ENCODE data around the gene ACAP1. TPM values are rescaled to one million over a fixed set of nuclear protein-coding genes. Genes with fewer than 3 reads are reported as not detected.

Gene ACAP1
- total and polyA plus RNA-seq, 9 of the 15 experiments (the other 6 are each of a cell fraction or from before 2014, with no cell fraction given) = 0.15 to 8.5 (median 2.4) TPM

DNA sequence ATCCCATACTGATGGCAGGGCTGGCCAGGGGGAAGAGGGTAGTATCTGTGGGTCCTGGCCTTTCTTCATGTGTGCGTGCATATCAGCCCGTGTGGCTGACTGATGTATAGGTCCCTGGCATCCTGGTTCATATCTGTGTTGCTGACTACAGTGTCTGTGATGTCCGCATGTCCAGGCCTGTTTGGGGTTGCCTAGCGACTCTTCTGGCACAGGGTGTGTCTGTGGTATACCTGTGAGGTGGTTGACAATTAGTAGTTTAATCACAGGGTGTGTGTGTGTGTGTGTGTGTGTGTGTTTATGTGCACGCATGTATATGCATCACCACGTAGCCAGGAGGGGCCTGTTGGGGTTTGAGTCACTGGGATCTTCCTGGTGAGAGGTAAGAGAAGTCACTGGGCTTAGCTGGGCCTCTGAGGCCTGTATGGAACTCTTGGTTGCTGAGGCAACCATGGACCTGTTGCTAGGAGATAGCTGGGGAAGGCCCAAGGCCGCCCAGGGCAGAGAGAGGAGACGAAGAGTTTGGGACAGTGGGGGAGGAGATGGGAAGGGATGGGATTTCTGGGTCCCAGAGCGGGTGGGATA, 18.0 kb downstream of the ACAP1 start (continued):
- TF ChIP-seq HMGXB4 (CRISPR knock-in tag; IDR thresholded peaks at IDR 0.05) (no peak), SRSF9 (IDR thresholded peaks at IDR 0.05; ENCODE audit: borderline replicate concordance, low read depth, low read length) (no peak), BMI1 (IDR thresholded peaks at IDR 0.05; ENCODE audit: low read length) (peak; percentile 68), ZNF384 (IDR thresholded peaks at IDR 0.05; ENCODE audit: low read depth, low read length) (no peak), MECOM (CRISPR knock-in tag; IDR thresholded peaks at IDR 0.05) (no peak), EWSR1 (IDR thresholded peaks at IDR 0.05; ENCODE audit: borderline replicate concordance, low read depth, partially characterized antibody) (no peak), ZBTB1 (CRISPR knock-in tag; IDR thresholded peaks at IDR 0.05; ENCODE audit: borderline replicate concordance, low read depth) (no peak), MXI1 (IDR thresholded peaks at IDR 0.05; ENCODE audit: low read depth, low read length) (peak; percentile 87), RFX1 (IDR thresholded peaks at IDR 0.05) (peak; percentile 91)
- TF ChIP-seq, protein P1, sequence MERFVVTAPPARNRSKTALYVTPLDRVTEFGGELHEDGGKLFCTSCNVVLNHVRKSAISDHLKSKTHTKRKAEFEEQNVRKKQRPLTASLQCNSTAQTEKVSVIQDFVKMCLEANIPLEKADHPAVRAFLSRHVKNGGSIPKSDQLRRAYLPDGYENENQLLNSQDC (CRISPR knock-in tag; IDR thresholded peaks at IDR 0.05) = no peak

All from K562 (cell line).